WERI-Rb-1 (cell line): ENCODE measurements around the gene GPR78.

Source experiments
- DNase-seq: peaks from one replicate; pipeline ENCODE4 v3.0.0-alpha.2; 2020
- H3K27ac ChIP-seq: fragments of 250-450 bp; sonication (Bioruptor Pico); 2 replicates; pipeline ENCODE4 v1.5.1; 2020; ENCODE audit warnings: mild to moderate bottlenecking, moderate library complexity
- H3K27me3 ChIP-seq: fragments of 250-450 bp; sonication (Bioruptor Pico); 2 replicates; pipeline ENCODE4 v1.5.1; 2021; ENCODE audit warnings: mild to moderate bottlenecking, low read depth, moderate library complexity; ENCODE audit not compliant: insufficient read depth, severe bottlenecking
- H3K36me3 ChIP-seq: fragments of 250-450 bp; sonication (Bioruptor Pico); 2 replicates; pipeline ENCODE4 v1.5.1; 2020; ENCODE audit warnings: mild to moderate bottlenecking, moderate library complexity
- H3K4me3 ChIP-seq: 2 replicates; pipeline ENCODE4 v1.5.1; 2011; ENCODE audit warnings: low read depth, mild to moderate bottlenecking, control low read depth, low read length
- H3K9me3 ChIP-seq: fragments of 250-450 bp; sonication (Bioruptor Pico); 2 replicates; pipeline ENCODE4 v1.5.1; 2021; ENCODE audit warnings: mild to moderate bottlenecking, moderate library complexity; ENCODE audit not compliant: severe bottlenecking
- TF ChIP-seq, protein P1 (sequence below): IDR thresholded peaks from 2 replicates; pipeline ENCODE4 v1.5.1; 2011; ENCODE audit warnings: low read depth, mild to moderate bottlenecking, control low read depth, inconsistent platforms, low read length

Gene GPR78

DNA sequence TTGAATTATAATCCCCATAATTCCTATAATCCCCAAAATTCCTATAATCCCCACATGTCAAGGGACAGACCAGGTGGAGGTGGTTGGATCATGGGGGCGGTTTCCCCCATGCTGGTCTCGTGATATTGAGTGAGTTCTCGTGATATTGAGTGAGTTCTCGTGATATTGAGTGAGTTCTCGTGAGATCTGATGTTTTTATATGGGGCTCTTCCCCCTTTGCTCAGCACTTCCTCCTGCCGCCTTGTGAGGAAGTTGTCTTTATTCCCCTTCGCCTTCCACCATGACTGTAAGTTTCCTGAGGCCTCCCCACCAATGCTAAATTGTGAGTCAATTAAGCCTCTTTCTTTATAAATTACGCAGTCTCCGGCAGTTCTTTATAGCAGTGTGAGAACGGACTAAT lies 36.6 kb upstream of the GPR78 start:
- no peak for DNase-seq
- no peaks in the 10 kb centered on the region for H3K36me3 ChIP-seq
- H3K9me3 ChIP-seq, result no peaks in the 10 kb centered on the region
- no peak overlapping the region for H3K27ac ChIP-seq
- TF ChIP-seq, protein P1, sequence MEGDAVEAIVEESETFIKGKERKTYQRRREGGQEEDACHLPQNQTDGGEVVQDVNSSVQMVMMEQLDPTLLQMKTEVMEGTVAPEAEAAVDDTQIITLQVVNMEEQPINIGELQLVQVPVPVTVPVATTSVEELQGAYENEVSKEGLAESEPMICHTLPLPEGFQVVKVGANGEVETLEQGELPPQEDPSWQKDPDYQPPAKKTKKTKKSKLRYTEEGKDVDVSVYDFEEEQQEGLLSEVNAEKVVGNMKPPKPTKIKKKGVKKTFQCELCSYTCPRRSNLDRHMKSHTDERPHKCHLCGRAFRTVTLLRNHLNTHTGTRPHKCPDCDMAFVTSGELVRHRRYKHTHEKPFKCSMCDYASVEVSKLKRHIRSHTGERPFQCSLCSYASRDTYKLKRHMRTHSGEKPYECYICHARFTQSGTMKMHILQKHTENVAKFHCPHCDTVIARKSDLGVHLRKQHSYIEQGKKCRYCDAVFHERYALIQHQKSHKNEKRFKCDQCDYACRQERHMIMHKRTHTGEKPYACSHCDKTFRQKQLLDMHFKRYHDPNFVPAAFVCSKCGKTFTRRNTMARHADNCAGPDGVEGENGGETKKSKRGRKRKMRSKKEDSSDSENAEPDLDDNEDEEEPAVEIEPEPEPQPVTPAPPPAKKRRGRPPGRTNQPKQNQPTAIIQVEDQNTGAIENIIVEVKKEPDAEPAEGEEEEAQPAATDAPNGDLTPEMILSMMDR, result no peak
- H3K4me3 ChIP-seq, result no peak overlapping the region
- H3K27me3 ChIP-seq, result no peaks in the 10 kb centered on the region

DNA sequence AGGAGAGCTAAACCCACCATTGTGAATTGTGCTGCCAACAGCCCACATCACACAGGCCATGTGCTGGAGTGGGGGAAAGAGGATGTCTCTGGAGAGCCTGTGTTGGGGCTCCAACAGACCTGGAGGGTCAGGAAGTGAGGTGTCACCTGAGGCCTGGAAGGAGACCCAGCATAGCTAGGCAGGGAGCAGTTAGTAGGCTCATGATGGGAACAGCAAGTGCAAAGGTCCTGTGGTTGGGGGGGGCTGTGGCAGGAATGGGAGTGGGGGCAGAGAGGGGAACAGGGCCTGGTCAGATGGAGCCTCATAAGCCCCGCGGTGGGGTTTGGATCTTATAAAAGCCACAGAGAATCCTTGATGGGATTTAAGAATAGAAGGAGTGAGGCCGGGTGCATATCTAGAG lies 35.9 kb upstream of the GPR78 start:
- no peak for DNase-seq
- Histone ChIP-seq H3K27ac (no peak overlapping the region), H3K9me3 (no peaks in the 10 kb centered on the region), H3K27me3 (no peaks in the 10 kb centered on the region), H3K36me3 (no peaks in the 10 kb centered on the region), H3K4me3 (no peak overlapping the region)
- TF ChIP-seq, protein P1, result no peak

DNA sequence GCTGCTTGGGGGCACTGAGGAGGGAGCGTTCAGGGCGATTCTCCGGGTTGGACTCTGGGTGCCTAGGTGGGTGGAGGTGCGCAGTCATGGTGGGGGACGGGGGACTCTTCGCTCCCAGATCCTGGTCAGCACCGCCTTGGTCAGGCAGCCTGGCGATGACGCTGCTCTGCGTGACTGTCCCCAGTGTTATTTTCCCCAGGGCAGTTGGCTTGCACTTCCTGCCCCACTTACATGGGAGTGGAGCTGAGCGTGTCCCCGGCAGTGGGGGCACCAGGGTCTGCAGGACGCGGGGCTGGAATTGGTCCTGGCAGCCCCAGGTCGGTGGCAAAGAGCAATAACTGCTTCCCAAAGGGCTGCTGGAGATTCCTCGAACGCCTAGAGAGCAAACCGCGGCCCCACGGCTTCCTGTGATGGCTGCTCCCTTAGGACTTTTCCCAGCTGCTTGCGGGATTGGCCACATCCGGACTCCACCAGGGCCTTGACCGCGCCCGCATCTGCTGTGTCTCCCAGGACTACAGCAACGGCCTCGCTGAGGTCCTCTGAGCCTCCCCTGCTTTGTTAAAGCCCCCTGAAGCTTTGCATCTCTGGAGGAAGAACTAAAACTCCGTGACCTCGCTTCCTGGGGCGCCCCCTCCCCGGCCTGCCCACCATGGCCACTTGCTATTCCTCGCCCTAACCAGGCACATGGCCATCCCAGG lies 35.3 kb upstream of the GPR78 start:
- no peaks in the 10 kb centered on the region for H3K36me3 ChIP-seq
- TF ChIP-seq, protein P1, result no peak
- no peaks in the 10 kb centered on the region for H3K9me3 ChIP-seq
- H3K27me3 ChIP-seq, result no peaks in the 10 kb centered on the region
- no peak overlapping the region for H3K27ac ChIP-seq
- no peak for DNase-seq
- no peak overlapping the region for H3K4me3 ChIP-seq

DNA sequence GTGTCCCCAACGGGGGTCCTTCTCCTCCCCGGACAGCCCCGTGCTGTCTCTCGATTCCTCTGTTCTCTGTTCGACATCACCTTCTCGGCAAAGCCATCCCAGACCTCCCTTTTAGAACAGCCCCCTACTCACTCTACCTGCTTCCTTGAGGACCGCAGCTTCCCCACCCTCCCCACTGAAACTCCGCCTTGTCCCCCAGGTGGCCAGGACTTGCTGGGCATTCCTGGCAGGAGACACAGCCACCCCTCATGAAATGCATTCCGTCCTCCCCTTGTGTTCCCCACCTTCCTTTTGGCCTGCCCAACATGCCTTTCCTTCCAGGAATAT lies 34.8 kb upstream of the GPR78 start:
- Histone ChIP-seq H3K36me3 (no peaks in the 10 kb centered on the region), H3K4me3 (no peak overlapping the region), H3K27ac (no peak overlapping the region), H3K27me3 (no peaks in the 10 kb centered on the region), H3K9me3 (no peaks in the 10 kb centered on the region)
- DNase-seq, result no peak
- TF ChIP-seq, protein P1, result no peak

DNA sequence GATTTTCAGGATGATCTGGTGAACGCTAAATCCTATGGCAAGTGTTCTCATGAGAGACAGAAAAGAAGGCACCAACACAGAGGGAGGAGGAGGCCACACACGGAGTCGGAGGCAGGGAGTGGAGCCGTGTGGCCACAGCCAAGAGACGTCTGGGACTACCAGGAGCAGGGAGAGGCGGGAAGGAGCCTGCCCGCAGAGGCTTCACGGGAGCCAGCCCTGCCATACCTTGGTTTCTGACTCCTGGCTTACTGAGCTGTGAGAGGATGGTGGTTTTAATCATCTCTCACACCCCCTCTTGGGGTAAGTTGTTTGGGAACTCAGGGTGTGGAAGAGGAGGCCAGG lies 33.5 kb upstream of the GPR78 start:
- H3K4me3 ChIP-seq, result no peak overlapping the region
- H3K27me3 ChIP-seq, result no peaks in the 10 kb centered on the region
- no peaks in the 10 kb centered on the region for H3K36me3 ChIP-seq
- no peak overlapping the region for H3K27ac ChIP-seq
- DNase-seq, result no peak
- no peaks in the 10 kb centered on the region for H3K9me3 ChIP-seq
- TF ChIP-seq, protein P1, result no peak
